Immature natural killer cell (primary cell): Measurements from ENCODE around the gene OR10H2. TPM values are rescaled to one million over a fixed set of nuclear protein-coding genes. Genes with fewer than 3 reads are reported as not detected.
A peak's percentile ranks its signal among the peaks of the same experiment; 100 is the strongest.
"Not testable (repeated sequence)": the region's sequence is repeated elsewhere in the genome, so short reads cannot be mapped to it uniquely, and the experiment has no call there.

Source experiments
- DNase-seq, 3 donors: peaks; one replicate each; pipeline ENCODE4 v3.0.0; 2022; ENCODE audit warnings: mixed read lengths in 1 of 3
- H3K27ac Mint-ChIP-seq, 6 donors: one replicate each; pipeline ENCODE4 v1.8.0; 2020; ENCODE audit warnings: mixed read lengths in 6 of 6, mild to moderate bottlenecking in 5 of 6, inconsistent platforms in 4 of 6, moderate library complexity in 3 of 6
- H3K27me3 Mint-ChIP-seq, 3 donors: one replicate each; pipeline ENCODE4 v1.8.0; 2020 to 2021; ENCODE audit warnings: low read depth in 3 of 3, mild to moderate bottlenecking in 3 of 3, mixed read lengths in 3 of 3, moderate library complexity in 3 of 3, inconsistent platforms in 1 of 3
- H3K36me3 Mint-ChIP-seq, 3 donors: one replicate each; pipeline ENCODE4 v1.8.0; 2020; ENCODE audit warnings: mixed read lengths in 3 of 3, inconsistent platforms in 2 of 3, mild to moderate bottlenecking in 2 of 3
- H3K4me1 Mint-ChIP-seq, 2 donors: one replicate each; pipeline ENCODE4 v1.8.0; 2020; ENCODE audit warnings: inconsistent platforms in 2 of 2, mild to moderate bottlenecking in 2 of 2, mixed read lengths in 2 of 2, moderate library complexity in 1 of 2
- H3K4me3 Mint-ChIP-seq, 5 donors: one replicate each; pipeline ENCODE4 v1.8.0; 2020; ENCODE audit warnings: mild to moderate bottlenecking in 5 of 5, mixed read lengths in 5 of 5, inconsistent platforms in 3 of 5, moderate library complexity in 3 of 5
- H3K9me3 Mint-ChIP-seq, 6 donors: one replicate each; pipeline ENCODE4 v1.8.0; 2020; ENCODE audit warnings: mild to moderate bottlenecking in 6 of 6, mixed read lengths in 6 of 6, inconsistent platforms in 4 of 6, moderate library complexity in 3 of 6
- polyA plus RNA-seq, 3 donors: library from polyadenylated mRNA; unstranded; fragments of 300-500 nt; fragmentation: Illumina TruSeq; gene quantifications; one replicate each; pipeline ENCODE4 v1.2.3, GENCODE V29; 2021

Gene OR10H2
- polyA plus RNA-seq, 3 donors from 2014 or later: not detected

GRCh38 chr19:15722956-15723355 is 4.9 kb upstream of the OR10H2 start:
- no peaks in the 10 kb centered on the region for H3K36me3 Mint-ChIP-seq
- H3K27ac Mint-ChIP-seq: no peak overlapping the region
- H3K27me3 Mint-ChIP-seq: peaks cover 4 to 28% (median 14%) of the 10 kb centered on the region in 3 donors
- DNase-seq: no peak
- no peaks in the 10 kb centered on the region for H3K4me1 Mint-ChIP-seq
- peaks cover 0 to 2% (median 0%) of the 10 kb centered on the region in 6 donors for H3K9me3 Mint-ChIP-seq
- no peak overlapping the region for H3K4me3 Mint-ChIP-seq

GRCh38 chr19:15730538-15730937 is 2.7 kb downstream of the OR10H2 start:
- Mint-ChIP-seq H3K4me3 (peak overlapping the region in 2 of 5 donors; percentile 33 to 51), H3K4me1 (peaks cover 11 to 15% of the 10 kb centered on the region in 2 donors), H3K27me3 (peaks cover 3 to 18% (median 8%) of the 10 kb centered on the region in 3 donors), H3K27ac (peak overlapping the region in 1 of 6 donors; percentile 56), H3K9me3 (no peaks in the 10 kb centered on the region), H3K36me3 (no peaks in the 10 kb centered on the region)
- DNase-seq: peak; percentile 5 to 26 (median 6)

GRCh38 chr19:15732388-15732787 is 4.6 kb downstream of the OR10H2 start:
- H3K36me3 Mint-ChIP-seq: no peaks in the 10 kb centered on the region
- peaks cover 3 to 12% (median 8%) of the 10 kb centered on the region in 3 donors for H3K27me3 Mint-ChIP-seq

GRCh38 chr19:15733895-15734294 is 6.1 kb downstream of the OR10H2 start:
- Mint-ChIP-seq H3K36me3 (no peaks in the 10 kb centered on the region), H3K27ac (no peak overlapping the region), H3K27me3 (peaks cover 2 to 13% (median 10%) of the 10 kb centered on the region in 3 donors), H3K4me1 (peaks cover 11 to 15% of the 10 kb centered on the region in 2 donors), H3K9me3 (no peaks in the 10 kb centered on the region), H3K4me3 (no peak overlapping the region)
- DNase-seq: no peak

More at GRCh38 chr19:15732388-15732787, 4.6 kb downstream of the OR10H2 start:
- Mint-ChIP-seq H3K4me3 (no peak overlapping the region), H3K27ac (no peak overlapping the region), H3K4me1 (peaks cover 11 to 15% of the 10 kb centered on the region in 2 donors), H3K9me3 (no peaks in the 10 kb centered on the region)
- no peak for DNase-seq

GRCh38 chr19:15737722-15738121 is 9.9 kb downstream of the OR10H2 start, which contains the start of gene OR10H3:
Gene OR10H3, plus strand, starts transcription at chr19:15737985. Its CDS starts 3,408 bp downstream, at chr19:15741393.
- H3K4me3 Mint-ChIP-seq: no peak within 1 kb of the TSS
- H3K27ac Mint-ChIP-seq: no peak within 1 kb of the TSS
- DNase-seq: no peak
- peaks cover 5 to 16% (median 12%) of the 10 kb centered on the region in 3 donors for H3K27me3 Mint-ChIP-seq
- peaks cover 4 to 22% (median 13%) of the 10 kb centered on the region in 6 donors for H3K9me3 Mint-ChIP-seq
- H3K4me1 Mint-ChIP-seq: no peaks in the 10 kb centered on the region
- H3K36me3 Mint-ChIP-seq: peaks cover 0 to 13% (median 5%) of the 10 kb centered on the region in 3 donors

GRCh38 chr19:15740785-15741184 is 13.0 kb downstream of the OR10H2 start:
- peaks cover 0 to 13% (median 5%) of the 10 kb centered on the region in 3 donors for H3K36me3 Mint-ChIP-seq
- DNase-seq: no peak
- peaks cover 4 to 22% (median 13%) of the 10 kb centered on the region in 6 donors for H3K9me3 Mint-ChIP-seq
- H3K27ac Mint-ChIP-seq: no peak overlapping the region
- no peaks in the 10 kb centered on the region for H3K4me1 Mint-ChIP-seq
- no peak overlapping the region for H3K4me3 Mint-ChIP-seq
- H3K27me3 Mint-ChIP-seq: peaks cover 5 to 17% (median 14%) of the 10 kb centered on the region in 3 donors

- H3K4me3 Mint-ChIP-seq: no peak overlapping the region
- no peak overlapping the region for H3K27ac Mint-ChIP-seq
- H3K36me3 Mint-ChIP-seq: no peaks in the 10 kb centered on the region
- H3K9me3 Mint-ChIP-seq: no peaks in the 10 kb centered on the region
- DNase-seq: no peak
- peaks cover 2 to 29% (median 11%) of the 10 kb centered on the region in 3 donors for H3K27me3 Mint-ChIP-seq
- H3K4me1 Mint-ChIP-seq: no peaks in the 10 kb centered on the region
These were observed 20.4 kb downstream of the OR10H2 start for GRCh38 chr19:15748239-15748638.

- Mint-ChIP-seq H3K36me3 (no peaks in the 10 kb centered on the region), H3K4me1 (no peaks in the 10 kb centered on the region)
- no peak for DNase-seq
These were observed 30.6 kb downstream of the OR10H2 start for GRCh38 chr19:15758379-15758778.

GRCh38 chr19:15759962-15760565 is 32.2 kb downstream of the OR10H2 start:
- peaks cover 11 to 39% (median 17%) of the 10 kb centered on the region in 3 donors for H3K27me3 Mint-ChIP-seq
- H3K27ac Mint-ChIP-seq: no peak overlapping the region
- DNase-seq: no peak
- H3K4me3 Mint-ChIP-seq: no peak overlapping the region
- no peaks in the 10 kb centered on the region for H3K9me3 Mint-ChIP-seq
- H3K36me3 Mint-ChIP-seq: no peaks in the 10 kb centered on the region
- H3K4me1 Mint-ChIP-seq: no peaks in the 10 kb centered on the region

More at GRCh38 chr19:15758379-15758778, 30.6 kb downstream of the OR10H2 start:
- no peak overlapping the region for H3K4me3 Mint-ChIP-seq
- H3K9me3 Mint-ChIP-seq: no peaks in the 10 kb centered on the region
- H3K27me3 Mint-ChIP-seq: peaks cover 13 to 46% (median 17%) of the 10 kb centered on the region in 3 donors
- no peak overlapping the region for H3K27ac Mint-ChIP-seq

GRCh38 chr19:15769586-15769985 is 41.8 kb downstream of the OR10H2 start:
- Mint-ChIP-seq H3K4me3 (no peak overlapping the region), H3K9me3 (no peaks in the 10 kb centered on the region), H3K36me3 (no peaks in the 10 kb centered on the region), H3K4me1 (no peaks in the 10 kb centered on the region), H3K27me3 (peaks cover 2 to 24% (median 7%) of the 10 kb centered on the region in 3 donors), H3K27ac (no peak overlapping the region)
- DNase-seq: no peak

- peaks cover 2 to 15% (median 6%) of the 10 kb centered on the region in 3 donors for H3K27me3 Mint-ChIP-seq
- not testable (repeated sequence) for H3K36me3 Mint-ChIP-seq, H3K9me3 Mint-ChIP-seq, DNase-seq, H3K27ac Mint-ChIP-seq, H3K4me1 Mint-ChIP-seq, H3K4me3 Mint-ChIP-seq
These were observed 46.3 kb downstream of the OR10H2 start for GRCh38 chr19:15774159-15774558.

- peaks cover 0 to 2% (median 0%) of the 10 kb centered on the region in 6 donors for H3K9me3 Mint-ChIP-seq
- DNase-seq: no peak
- no peaks in the 10 kb centered on the region for H3K36me3 Mint-ChIP-seq
- no peak overlapping the region for H3K4me3 Mint-ChIP-seq
- H3K27me3 Mint-ChIP-seq: peaks cover 3 to 9% (median 6%) of the 10 kb centered on the region in 3 donors
- no peaks in the 10 kb centered on the region for H3K4me1 Mint-ChIP-seq
- H3K27ac Mint-ChIP-seq: no peak overlapping the region
These were observed 47.4 kb downstream of the OR10H2 start for GRCh38 chr19:15775249-15775648.

GRCh38 chr19:15776264-15776663 is 48.4 kb downstream of the OR10H2 start:
- Mint-ChIP-seq H3K4me1 (no peaks in the 10 kb centered on the region), H3K27me3 (peaks cover 3 to 6% (median 6%) of the 10 kb centered on the region in 3 donors), H3K36me3 (no peaks in the 10 kb centered on the region), H3K9me3 (peaks cover 0 to 2% (median 0%) of the 10 kb centered on the region in 6 donors), H3K4me3 (no peak overlapping the region), H3K27ac (no peak overlapping the region)
- DNase-seq: no peak

- H3K27me3 Mint-ChIP-seq: peaks cover 3 to 6% (median 5%) of the 10 kb centered on the region in 3 donors
- H3K9me3 Mint-ChIP-seq: peaks cover 0 to 2% (median 0%) of the 10 kb centered on the region in 6 donors
- H3K36me3 Mint-ChIP-seq: no peaks in the 10 kb centered on the region
- H3K4me3 Mint-ChIP-seq: no peak overlapping the region
- H3K27ac Mint-ChIP-seq: no peak overlapping the region
- DNase-seq: no peak
- H3K4me1 Mint-ChIP-seq: no peaks in the 10 kb centered on the region
These were observed 49.5 kb downstream of the OR10H2 start for GRCh38 chr19:15776991-15777970.
